Suprapubic skin (tissue), 4 donors: ENCODE results near the gene PGK1.

ENCODE experiments used
- CTCF ChIP-seq, 2 donors: fragments of 200-600 bp in 1 of 2; fragments of 450-650 bp in 1 of 2; sonication (generic) in 1 of 2; IDR thresholded peaks; one replicate each; pipeline ENCODE4 v1.5.1; 2016 to 2019; ENCODE audit warnings: antibody characterized with exemption in 2 of 2, mild to moderate bottlenecking in 1 of 2, moderate library complexity in 1 of 2
- EP300 ChIP-seq: sonication (generic); formaldehyde crosslinking; IDR thresholded peaks from one replicate; pipeline ENCODE4 v1.6.1; 2017; ENCODE audit warnings: antibody characterized with exemption
- POLR2A ChIP-seq, 2 donors: fragments of 450-650 bp; IDR thresholded peaks; one replicate each; pipeline ENCODE4 v1.6.1; 2017; ENCODE audit warnings: antibody characterized with exemption in 2 of 2, mild to moderate bottlenecking in 2 of 2, moderate library complexity in 2 of 2
- POLR2AphosphoS5 ChIP-seq, 3 donors: sonication (generic); formaldehyde crosslinking; IDR thresholded peaks; one replicate each; pipeline ENCODE4 v1.6.1; 2017; ENCODE audit warnings: antibody characterized with exemption in 3 of 3

GRCh38 chrX:78111140-78111931, 7.3 kb downstream of the PGK1 start:
- no peak for TF ChIP-seq CTCF (IDR thresholded peaks at IDR 0.05)
- no peak for TF ChIP-seq POLR2A (IDR thresholded peaks at IDR 0.05)
- no peak for TF ChIP-seq EP300
- no peak for TF ChIP-seq POLR2AphosphoS5 (IDR thresholded peaks at IDR 0.05)
